CD14-positive monocyte (primary cell): ENCODE measurements around the gene RBMS3. TPM values are rescaled to one million over a fixed set of nuclear protein-coding genes. Genes with fewer than 3 reads are reported as not detected.

Source experiments
- DNase-seq, 3 donors: peaks; one replicate each; pipeline ENCODE4 v3.0.0-alpha.2; 2011 to 2022
- H2AFZ ChIP-seq: 2 replicates; pipeline ENCODE4 v1.6.0; 2012; ENCODE audit warnings: mild to moderate bottlenecking, low read depth, low read length, inconsistent platforms; ENCODE audit not compliant: insufficient read depth, poor library complexity, severe bottlenecking
- H3K27ac ChIP-seq, 2 donors: 1 replicate in 1 of 2; 2 replicates in 1 of 2; pipeline ENCODE4 v1.5.1; 2012 to 2013; ENCODE audit warnings: low read length in 2 of 2, control low read depth in 1 of 2, inconsistent platforms in 1 of 2, low read depth in 1 of 2, mild to moderate bottlenecking in 1 of 2
- H3K27me3 ChIP-seq, 2 donors: one replicate each; pipeline versions ENCODE4 v1.6.0 to v1.6.1; 2011 to 2013; ENCODE audit warnings: low read length in 2 of 2; ENCODE audit not compliant: control insufficient read depth in 2 of 2, insufficient read depth in 2 of 2
- H3K36me3 ChIP-seq, 2 donors: replicated peaks in 1 of 2; 1 replicate in 1 of 2; 2 replicates in 1 of 2; pipeline versions ENCODE4 v1.5.1 to v1.6.1; 2012 to 2013; ENCODE audit warnings: low read length in 2 of 2, control low read depth in 1 of 2, inconsistent platforms in 1 of 2, mild to moderate bottlenecking in 1 of 2; ENCODE audit not compliant: insufficient read depth in 2 of 2, control insufficient read depth in 1 of 2
- H3K4me1 ChIP-seq, 2 donors: 1 replicate in 1 of 2; 2 replicates in 1 of 2; pipeline versions ENCODE4 v1.5.1 to v1.6.1; 2012 to 2013; ENCODE audit warnings: low read length in 2 of 2, control low read depth in 1 of 2, inconsistent platforms in 1 of 2, mild to moderate bottlenecking in 1 of 2, moderate library complexity in 1 of 2; ENCODE audit not compliant: insufficient read depth in 2 of 2, control insufficient read depth in 1 of 2
- H3K4me2 ChIP-seq: replicated peaks from 2 replicates; pipeline ENCODE3; 2012; ENCODE audit warnings: low read length, moderate library complexity, mild to moderate bottlenecking; ENCODE audit not compliant: poor library complexity, severe bottlenecking; ENCODE audit errors: extremely low read depth
- H3K4me3 ChIP-seq, 3 experiments: fragments of 200-600 bp in 1 of 3; sonication (generic) in 1 of 3; replicated peaks in 1 of 3; 1 replicate in 2 of 3; 2 replicates in 1 of 3; pipeline ENCODE4 v1.5.1; 2011 to 2013; ENCODE audit warnings: low read length in 3 of 3, mild to moderate bottlenecking in 3 of 3, control low read depth in 2 of 3, low read depth in 2 of 3, inconsistent platforms in 1 of 3, moderate library complexity in 1 of 3
- H3K79me2 ChIP-seq: 2 replicates; pipeline ENCODE4 v1.6.0; 2012; ENCODE audit warnings: mild to moderate bottlenecking, control low read depth, inconsistent platforms, low read length, moderate library complexity; ENCODE audit not compliant: insufficient read depth
- H3K9ac ChIP-seq: 2 replicates; pipeline ENCODE4 v1.6.0; 2017; ENCODE audit warnings: low read length, mild to moderate bottlenecking; ENCODE audit not compliant: insufficient read depth, poor library complexity, severe bottlenecking
- H3K9me3 ChIP-seq, 2 donors: replicated peaks in 1 of 2; 1 replicate in 1 of 2; 2 replicates in 1 of 2; pipeline versions ENCODE4 v1.5.1 to v1.6.1; 2012 to 2013; ENCODE audit warnings: low read length in 2 of 2, control low read depth in 1 of 2; ENCODE audit not compliant: control insufficient read depth in 1 of 2, insufficient read depth in 1 of 2
- H4K20me1 ChIP-seq: 2 replicates; pipeline ENCODE4 v1.6.0; 2012; ENCODE audit warnings: mild to moderate bottlenecking, low read length, control low read depth, moderate library complexity; ENCODE audit not compliant: insufficient read depth
- H3K27ac Mint-ChIP-seq, 7 donors: one replicate each; pipeline ENCODE4 v1.8.0; 2020; ENCODE audit warnings: mild to moderate bottlenecking in 7 of 7, mixed read lengths in 7 of 7, moderate library complexity in 6 of 7, inconsistent platforms in 2 of 7
- H3K27me3 Mint-ChIP-seq, 3 donors: one replicate each; pipeline ENCODE4 v1.8.0; 2021 to 2022; ENCODE audit warnings: low read depth in 3 of 3, mild to moderate bottlenecking in 3 of 3, mixed read lengths in 3 of 3, moderate library complexity in 3 of 3, inconsistent platforms in 1 of 3
- H3K36me3 Mint-ChIP-seq, 2 donors: one replicate each; pipeline ENCODE4 v1.8.0; 2020; ENCODE audit warnings: mixed read lengths in 2 of 2, inconsistent platforms in 1 of 2, mild to moderate bottlenecking in 1 of 2
- H3K4me1 Mint-ChIP-seq: one replicate; pipeline ENCODE4 v1.8.0; 2020; ENCODE audit warnings: mild to moderate bottlenecking, mixed read lengths
- H3K4me3 Mint-ChIP-seq, 2 donors: one replicate each; pipeline ENCODE4 v1.8.0; 2020; ENCODE audit warnings: mild to moderate bottlenecking in 2 of 2, mixed read lengths in 2 of 2, moderate library complexity in 1 of 2
- H3K9me3 Mint-ChIP-seq, 7 donors: one replicate each; pipeline ENCODE4 v1.8.0; 2020 to 2022; ENCODE audit warnings: mixed read lengths in 7 of 7, mild to moderate bottlenecking in 6 of 7, moderate library complexity in 6 of 7, inconsistent platforms in 2 of 7
- CTCF ChIP-seq: fragments of 200-600 bp; IDR thresholded peaks from one replicate; pipeline ENCODE4 v1.8.0; 2022; ENCODE audit warnings: antibody characterized with exemption, mild to moderate bottlenecking
- WGBS: methylation state at CpG from one replicate; pipeline ENCODE4 v1.1.5; 2013; ENCODE audit warnings: missing lambda C conversion rate; ENCODE audit not compliant: insufficient coverage; 5-methylcytosine and 5-hydroxymethylcytosine counted together
- intact Hi-C, 2 donors: fragments of 100-400 bp; cut with micrococcal nuclease; formaldehyde crosslinking; loops; one replicate each; pipeline versions ENCODE4 v1.15.0 to v1.15.1; 2023
- polyA plus RNA-seq, 3 donors: library from polyadenylated mRNA; depleted of rRNA in 1 of 3; unstranded in 2 of 3; stranded (reverse) in 1 of 3; fragments of 300-500 nt in 2 of 3; fragments of >200 nt in 1 of 3; fragmentation: Illumina TruSeq in 2 of 3; gene quantifications; 1 replicate in 2 of 3; 2 replicates in 1 of 3; pipeline ENCODE4 v1.2.3, GENCODE V29; 2012 to 2021

Gene RBMS3
- polyA plus RNA-seq, 3 donors, result not detected

DNA sequence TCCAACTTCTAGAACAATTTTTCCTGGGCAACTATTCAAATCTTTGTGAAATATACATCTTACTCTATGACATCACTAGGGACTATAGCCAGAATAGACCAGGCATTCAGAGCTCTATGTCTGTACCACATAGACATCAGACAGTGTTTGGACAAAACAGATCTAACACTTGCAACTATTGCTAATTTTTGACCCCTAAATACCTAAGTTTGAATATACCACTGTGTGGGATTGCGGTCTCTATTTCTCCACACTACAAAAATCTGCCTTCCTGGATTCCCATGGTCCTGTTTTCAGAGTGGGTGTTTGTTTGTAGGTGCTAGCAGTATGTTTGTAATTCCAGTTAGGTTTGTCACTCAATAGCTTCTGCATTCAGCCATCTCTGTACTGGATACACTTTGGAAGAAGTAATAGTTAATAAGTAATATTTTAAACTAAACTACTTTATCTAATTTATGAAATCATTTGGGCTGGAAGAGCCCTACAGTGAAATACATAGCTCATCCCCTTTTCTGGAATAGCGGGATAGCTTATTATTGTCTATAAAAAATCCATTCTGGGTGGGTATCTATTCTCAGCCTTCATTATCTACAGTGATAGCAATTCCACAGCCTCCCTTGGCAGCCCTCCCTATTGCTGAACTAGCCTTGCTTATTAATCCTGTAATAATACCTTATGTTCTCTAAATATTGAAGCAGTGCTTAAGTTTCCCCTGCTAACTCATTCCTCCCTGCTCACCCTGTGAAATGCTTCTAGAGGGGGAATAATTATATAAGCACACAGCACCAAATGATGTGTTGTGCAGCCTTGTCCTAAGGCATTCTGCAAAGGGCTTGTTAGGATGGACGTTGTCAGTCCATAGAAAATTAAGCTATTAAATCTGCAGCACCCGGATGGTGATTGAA is 49.4 kb downstream of the RBMS3 start:
- Mint-ChIP-seq H3K4me1 (peaks cover 2% of the 10 kb centered on the region), H3K27ac (no peak overlapping the region), H3K9me3 (peaks cover 0 to 4% (median 0%) of the 10 kb centered on the region in 7 donors), H3K27me3 (no peaks in the 10 kb centered on the region), H3K36me3 (no peaks in the 10 kb centered on the region), H3K4me3 (no peak overlapping the region)
- Histone ChIP-seq H3K4me2 (no peak overlapping the region), H3K27me3 (no peaks in the 10 kb centered on the region), H3K9ac (no peak overlapping the region), H3K9me3 (no peaks in the 10 kb centered on the region), H3K79me2 (no peaks in the 10 kb centered on the region), H2AFZ (no peak overlapping the region), H3K27ac (no peak overlapping the region), H3K36me3 (no peaks in the 10 kb centered on the region), H3K4me3 (no peak overlapping the region), H4K20me1 (no peaks in the 10 kb centered on the region), H3K4me1 (no peaks in the 10 kb centered on the region)
- WGBS, result 50% methylated on average over 1 of the region's 4 CpGs
- no peak for TF ChIP-seq CTCF
- intact Hi-C loops, result no loop called here
- no peak for DNase-seq

GRCh38 chr3:29331035-29331434 is 50.2 kb downstream of the RBMS3 start:
- Mint-ChIP-seq H3K27ac (no peak overlapping the region), H3K27me3 (no peaks in the 10 kb centered on the region), H3K4me1 (peaks cover 8% of the 10 kb centered on the region), H3K9me3 (peaks cover 0 to 4% (median 0%) of the 10 kb centered on the region in 7 donors), H3K4me3 (no peak overlapping the region), H3K36me3 (no peaks in the 10 kb centered on the region)
- H3K9me3 ChIP-seq, result no peaks in the 10 kb centered on the region
- no peaks in the 10 kb centered on the region for H3K36me3 ChIP-seq
- intact Hi-C loops, result no loop called here
- H3K4me3 ChIP-seq, result no peak overlapping the region
- peaks cover 0 to 4% of the 10 kb centered on the region in 2 donors for H3K4me1 ChIP-seq
- no peaks in the 10 kb centered on the region for H4K20me1 ChIP-seq
- 83% methylated on average over 2 of the region's 4 CpGs for WGBS
- H2AFZ ChIP-seq, result no peak overlapping the region
- H3K9ac ChIP-seq, result no peak overlapping the region
- no peaks in the 10 kb centered on the region for H3K79me2 ChIP-seq
- DNase-seq, result no peak
- H3K27me3 ChIP-seq, result no peaks in the 10 kb centered on the region
- H3K4me2 ChIP-seq, result no peak overlapping the region
- no peak overlapping the region for H3K27ac ChIP-seq
- no peak for TF ChIP-seq CTCF
